DMS 273 (cell line): ENCODE results near the gene CDK5R1.
"Not testable (repeated sequence)": the region's sequence is repeated elsewhere in the genome, so short reads cannot be mapped to it uniquely, and the experiment has no call there.

Source experiments
- DNase-seq: peaks from one replicate; lab custom pipeline; 2025; ENCODE audit not compliant: unreplicated experiment; lab: John Stamatoyannopoulos, UW

Gene CDK5R1

DNA sequence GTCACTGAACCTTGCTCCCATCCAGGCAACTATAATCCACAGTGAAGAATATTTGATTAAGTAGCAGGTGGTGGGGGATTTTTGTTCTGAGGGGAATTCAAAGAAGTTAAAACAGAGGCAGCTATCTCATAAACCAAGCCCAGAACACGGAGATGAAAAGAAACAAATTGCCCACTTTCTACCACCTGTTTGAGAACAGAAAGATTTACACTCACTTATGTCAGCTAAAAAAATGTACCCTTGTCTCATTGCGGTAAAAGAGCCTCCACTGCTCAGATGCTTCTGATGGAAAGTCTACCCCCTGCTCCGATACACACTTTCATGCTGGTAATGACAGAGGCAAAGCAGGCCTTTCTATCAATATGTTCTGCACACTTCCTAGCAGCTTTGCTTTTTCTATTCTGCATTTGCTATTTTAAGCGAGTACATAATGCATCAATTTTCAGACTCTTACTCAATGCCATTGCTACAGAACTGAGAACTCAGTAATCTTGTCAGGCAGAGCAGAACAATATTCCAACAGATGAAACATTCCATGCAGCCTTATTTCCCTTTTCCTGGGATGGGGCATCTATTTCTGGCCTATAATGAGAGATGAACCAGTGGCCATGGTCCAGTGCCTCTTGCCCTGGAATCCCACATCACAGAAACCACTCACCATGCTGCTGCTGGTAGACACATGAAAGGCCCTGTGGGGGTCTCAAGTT is 29.0 kb downstream of the CDK5R1 start:
- no peak for DNase-seq

DNA sequence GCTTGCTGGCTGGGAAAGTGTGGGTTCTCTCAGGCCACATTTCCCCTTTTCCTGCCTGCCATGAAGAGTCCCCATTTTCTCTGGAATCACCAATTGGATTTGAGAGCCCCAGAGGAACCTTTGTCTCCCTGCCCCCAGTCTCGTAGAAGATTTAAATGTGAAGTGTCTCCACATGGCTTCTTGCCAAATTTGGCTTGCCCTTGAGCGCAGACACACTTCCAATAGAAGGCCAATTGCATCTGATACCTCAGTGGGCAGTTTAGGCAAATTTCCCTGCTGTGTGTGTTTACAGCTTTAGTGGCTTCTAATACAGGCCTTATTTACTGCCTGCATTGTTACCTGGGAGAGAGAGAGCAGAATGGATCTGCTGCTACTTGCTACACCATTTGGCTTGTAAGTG is 29.7 kb downstream of the CDK5R1 start:
- DNase-seq: peak; percentile 30

DNA sequence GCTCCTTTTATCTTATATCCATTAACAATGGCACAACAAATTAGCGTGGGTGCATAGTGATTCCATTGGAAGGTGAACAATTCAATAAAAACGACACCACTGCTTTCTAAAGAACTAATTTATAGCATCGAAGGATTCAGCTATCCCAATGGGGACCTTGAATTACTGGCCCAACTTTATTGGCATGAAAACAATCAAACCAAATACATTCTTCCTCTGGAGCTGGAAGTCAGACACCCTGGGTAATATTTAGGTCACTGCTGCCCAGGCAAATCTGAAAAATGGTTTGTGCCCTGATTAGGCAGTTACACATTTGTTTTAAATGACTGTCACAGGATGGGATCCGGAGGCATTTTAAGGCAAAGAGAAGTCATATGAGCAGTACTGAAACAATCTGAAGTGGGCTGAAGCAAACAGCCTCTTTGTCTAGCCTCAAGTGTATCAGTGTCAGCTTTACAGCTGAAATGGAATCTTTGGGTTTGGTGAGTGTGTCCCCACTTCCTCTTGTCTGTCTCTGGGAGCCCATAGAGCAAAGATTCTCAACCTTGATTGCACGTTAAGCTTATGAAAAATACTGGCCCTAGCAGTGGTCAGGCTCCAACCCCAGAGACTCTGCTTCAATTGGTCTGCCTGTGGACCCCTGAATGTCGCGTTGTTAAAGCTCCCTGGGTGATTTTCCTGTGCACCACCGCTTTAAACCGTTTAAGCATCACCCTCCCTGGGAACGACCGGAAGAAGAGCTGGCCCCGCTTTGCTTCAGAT is 30.3 kb downstream of the CDK5R1 start:
- no peak for DNase-seq

DNA sequence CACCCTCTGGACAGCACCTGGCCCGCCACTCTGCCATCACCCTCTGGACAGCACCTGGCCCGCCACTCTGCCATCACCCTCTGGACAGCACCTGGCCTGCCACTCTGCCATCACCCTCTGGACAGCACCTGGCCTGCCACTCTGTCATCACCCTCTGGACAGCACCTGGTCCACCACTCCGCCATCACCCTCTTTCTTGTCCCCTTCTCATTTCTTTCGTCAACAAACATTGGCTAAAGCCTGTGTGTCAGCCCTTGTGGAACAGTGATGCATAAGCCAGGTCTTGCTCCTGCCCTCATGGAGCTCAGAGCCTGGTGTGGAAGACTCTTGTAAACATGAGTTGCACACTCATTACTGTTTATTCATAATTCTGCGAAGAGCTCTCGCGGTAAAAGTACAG is 31.2 kb downstream of the CDK5R1 start:
- no peak for DNase-seq

DNA sequence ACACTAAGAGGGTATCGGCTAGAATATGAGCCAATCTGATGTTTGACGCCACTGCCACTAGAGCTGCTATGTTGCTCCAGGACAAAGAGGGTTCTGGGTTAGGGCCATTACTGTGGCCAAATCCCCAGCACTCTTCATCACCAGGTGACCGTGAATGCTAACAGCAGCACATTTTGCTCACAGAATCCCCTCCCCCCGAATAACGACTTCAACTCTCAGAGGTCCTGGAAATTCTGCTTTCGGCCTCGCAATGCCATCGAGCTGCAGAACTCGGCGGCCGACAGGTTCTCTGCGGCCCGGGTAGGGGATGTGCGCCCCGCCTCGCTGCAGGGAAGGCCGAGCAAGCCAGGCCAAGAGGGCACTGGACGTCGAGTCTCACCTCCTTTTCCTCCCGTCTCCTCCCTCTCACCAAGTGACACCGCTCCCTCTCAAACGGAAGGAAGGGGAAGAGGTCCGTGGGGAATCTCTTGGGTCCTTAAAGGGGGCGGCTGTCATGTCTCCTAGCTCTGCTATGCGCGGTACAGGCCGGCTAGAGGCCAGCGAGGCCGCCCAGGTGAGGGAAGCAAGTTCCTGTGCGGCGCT is 31.9 kb downstream of the CDK5R1 start:
- no peak for DNase-seq

DNA sequence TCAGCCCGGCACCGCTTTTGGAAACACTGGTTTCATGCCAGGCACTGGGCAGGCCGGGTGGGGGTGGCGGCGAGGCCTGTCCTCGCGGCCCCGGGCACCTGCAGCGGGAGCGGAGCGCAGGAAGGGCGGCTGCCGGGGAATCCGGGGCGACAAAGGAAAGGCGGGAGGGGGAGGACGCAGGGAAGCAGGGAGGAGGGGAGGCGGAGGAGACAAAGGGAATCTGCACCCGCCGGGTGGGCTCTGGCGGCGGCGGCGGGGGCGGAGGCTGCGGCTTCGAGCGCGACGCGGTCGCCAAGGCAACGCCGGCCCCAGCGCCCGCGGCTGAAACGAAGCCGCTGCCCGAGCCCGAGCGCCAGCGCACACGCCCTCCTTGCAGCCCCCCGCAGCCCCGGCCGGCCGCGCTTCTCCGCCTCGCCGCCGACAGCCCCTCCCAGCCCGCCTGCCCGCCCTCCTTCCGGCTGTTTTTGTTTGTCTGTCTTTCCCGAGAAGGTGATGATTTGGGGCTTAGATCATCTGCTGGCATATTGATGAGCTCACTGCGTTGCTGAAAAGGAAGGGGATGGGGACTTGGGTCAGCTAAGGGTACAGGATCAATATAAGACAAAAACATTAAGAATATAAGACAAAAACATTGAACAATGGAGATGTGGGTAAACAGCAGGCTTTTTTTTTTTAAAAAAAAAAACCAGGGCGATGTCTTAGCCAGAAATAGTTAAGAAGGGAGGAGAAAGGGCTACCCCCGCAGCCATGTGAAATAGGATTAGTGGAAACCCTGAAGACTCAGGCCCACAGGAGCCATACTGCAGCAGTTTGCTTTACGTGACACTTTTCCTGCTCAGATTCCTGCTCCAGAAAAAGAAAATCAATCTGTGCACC is 32.7 kb downstream of the CDK5R1 start:
- peak; percentile 88 for DNase-seq

DNA sequence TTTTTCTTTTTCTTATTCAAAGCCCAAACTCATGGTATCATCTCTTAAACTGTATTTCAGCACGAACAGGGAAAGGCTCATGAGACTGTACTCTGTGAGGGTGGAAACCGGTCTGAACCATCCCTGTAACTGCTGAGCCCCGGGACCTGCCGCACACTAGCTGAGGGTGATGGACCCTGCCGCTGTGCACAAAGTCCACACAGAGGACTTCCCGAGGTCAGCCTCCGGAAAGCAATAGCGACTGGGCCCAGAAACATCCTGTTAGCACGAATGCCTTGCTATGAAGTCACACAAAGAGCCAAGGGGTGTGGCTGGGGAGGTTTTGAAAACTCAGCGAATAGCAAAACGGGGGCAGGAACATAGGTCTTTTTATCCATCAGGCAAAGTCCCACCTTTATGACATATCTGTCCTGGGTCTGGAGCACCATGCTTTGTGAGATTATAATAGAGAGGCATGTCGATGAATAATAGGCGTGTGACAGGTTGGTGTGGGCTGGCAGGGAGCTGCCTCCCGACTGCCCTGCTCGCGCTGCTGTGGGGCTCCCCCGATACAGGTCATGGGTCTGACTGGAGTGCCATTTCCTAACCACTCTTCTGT is 33.4 kb downstream of the CDK5R1 start:
- peak; percentile 36 for DNase-seq

DNA sequence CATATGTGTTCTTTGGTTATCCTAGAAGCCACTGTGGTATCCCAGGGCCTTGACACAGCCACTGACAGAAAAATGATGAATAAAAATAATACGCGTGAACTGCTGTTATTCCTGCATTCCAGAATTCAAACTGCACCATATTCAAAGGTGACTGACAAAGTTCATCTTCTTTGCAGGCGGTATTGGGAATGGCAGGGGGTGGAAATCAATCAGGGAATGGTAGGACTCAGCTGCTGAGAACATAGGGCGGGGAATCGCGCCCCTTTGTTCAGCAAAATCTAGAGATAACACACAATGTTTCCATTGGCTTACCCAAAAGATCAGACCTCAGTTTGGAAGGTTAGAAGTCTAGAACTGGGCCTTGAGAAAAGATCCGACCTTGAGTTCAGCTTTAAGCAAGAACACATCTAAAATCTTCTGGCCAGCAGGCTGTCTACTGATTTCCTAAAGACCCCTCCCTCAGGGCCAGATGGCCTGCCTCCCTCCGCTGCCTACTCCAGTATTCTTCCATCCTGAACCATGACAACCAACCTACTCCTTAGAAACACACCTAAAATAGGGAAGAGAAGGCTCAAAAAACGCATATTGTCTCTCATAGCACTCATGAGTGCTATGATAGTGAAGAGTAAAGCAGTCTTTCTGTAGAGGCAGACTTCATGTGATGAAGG is 34.1 kb downstream of the CDK5R1 start:
- peak; percentile 66 for DNase-seq

DNA sequence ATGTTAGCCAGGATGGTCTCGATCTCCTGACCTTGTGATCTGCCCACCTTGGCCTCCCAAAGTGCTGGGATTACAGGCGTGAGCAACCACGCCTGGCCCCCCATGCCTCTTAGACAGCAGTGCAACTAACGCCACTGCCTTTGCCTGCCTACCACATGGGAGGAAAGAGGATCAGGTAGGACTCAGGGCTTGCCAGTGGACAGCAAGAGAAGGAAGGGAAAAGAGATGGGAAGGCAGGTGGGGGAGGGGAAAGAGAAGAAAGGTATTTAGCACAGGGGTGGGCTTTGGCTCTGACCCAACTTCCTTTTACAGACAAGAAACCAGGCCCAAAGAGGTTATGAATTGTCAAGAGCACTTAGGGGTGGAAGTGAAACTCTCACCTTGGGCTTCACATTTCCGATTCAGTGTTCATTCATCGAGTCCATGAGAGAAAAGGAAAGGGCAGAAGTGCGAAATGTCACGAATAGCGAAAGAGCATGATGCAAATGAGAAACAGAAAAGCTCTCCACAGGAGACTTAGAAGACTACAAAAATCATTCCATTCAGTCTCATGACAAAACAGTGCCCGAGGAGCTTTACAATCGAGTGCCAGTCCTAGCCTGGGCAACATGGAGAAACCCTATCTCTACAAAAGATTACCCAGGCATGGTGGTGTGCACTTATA is 36.4 kb downstream of the CDK5R1 start:
- DNase-seq: no peak

DNA sequence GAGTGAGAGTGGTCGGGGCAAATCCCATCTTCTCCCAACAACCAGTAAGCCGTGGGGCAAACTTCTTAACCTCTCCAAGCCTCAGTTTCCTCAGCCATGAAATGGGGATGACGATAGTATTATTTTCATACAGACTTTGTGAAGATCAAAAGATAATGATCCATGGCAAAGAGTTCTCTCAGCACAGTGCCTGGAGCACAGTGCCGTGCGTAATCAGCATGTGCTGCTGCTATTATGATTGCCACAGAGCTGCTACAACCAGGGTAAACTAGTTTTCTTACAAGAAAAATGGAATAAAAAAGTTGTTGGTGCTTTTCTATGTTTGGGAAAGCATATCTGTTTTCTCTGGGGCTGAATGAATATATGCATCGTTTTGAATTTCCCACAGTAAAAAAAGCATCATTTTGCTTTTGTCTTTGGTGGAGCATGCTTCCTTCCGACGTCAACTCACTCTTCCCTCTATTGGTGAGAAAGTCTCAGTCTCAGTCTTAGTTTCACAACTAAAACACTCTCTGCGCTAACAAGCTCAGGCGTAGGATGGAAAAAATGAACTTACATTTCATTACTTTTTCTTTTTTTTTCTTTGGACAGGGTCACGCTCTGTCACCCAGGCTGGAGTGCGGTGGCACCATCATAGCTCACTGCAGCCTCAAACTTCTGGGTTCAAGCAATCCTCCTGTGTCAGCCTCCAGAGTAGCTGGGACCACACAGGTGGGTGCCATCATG is 37.2 kb downstream of the CDK5R1 start:
- no peak for DNase-seq

DNA sequence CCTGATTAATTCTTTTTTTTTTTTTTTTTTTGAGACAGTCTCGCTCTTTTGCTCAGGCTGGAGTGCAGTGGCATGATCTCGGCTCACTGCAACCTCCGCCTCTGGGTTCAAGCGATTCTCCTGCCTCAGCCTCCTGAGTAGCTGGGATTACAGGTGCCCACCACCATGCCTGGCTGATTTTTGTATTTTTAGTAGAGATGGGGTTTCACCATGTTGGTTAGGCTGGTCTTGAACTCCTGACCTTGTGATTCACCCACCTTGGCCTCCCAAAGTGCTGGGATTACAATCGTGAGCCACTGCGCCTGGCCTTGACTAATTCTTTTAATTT is 37.7 kb downstream of the CDK5R1 start:
- not testable (repeated sequence) for DNase-seq

DNA sequence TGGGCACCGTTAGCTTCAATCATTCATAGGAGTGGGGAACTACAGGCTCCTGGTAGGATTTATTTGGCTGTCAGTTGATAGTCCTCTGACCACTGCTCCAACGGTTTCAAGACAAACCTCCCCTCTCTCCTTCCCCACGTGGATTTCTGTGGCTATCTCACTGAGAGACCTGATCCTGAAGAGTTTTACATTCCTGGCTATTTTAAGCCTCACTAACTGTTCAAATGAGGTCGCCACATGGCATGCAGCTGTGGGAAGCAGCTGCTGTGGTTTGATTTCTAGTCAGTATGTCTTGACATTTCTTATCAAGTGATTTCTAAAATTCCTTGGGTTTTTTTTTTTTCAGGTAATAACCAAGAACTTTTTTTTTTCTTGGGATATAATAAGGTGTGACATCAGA is 38.3 kb downstream of the CDK5R1 start:
- DNase-seq: peak; percentile 78

DNA sequence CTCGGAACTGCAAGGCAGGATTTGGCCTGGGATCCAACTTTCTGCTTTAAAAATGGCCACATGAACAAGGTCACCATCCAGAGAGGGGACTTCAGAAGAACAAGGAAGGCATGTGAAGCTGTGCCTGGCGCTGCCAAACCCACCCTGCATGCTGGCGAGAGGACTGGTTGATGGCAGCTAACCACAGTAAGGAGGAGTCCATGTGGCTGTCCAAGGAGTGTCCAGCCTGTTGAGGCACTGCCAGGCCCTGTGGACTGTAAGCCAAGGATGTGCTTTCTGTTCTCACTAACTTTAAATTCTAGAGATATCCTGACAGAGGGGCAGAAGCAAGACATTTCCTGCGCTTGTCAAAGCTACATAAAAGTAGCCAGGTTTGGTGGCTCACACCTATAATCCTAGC is 40.4 kb downstream of the CDK5R1 start:
- DNase-seq: no peak

DNA sequence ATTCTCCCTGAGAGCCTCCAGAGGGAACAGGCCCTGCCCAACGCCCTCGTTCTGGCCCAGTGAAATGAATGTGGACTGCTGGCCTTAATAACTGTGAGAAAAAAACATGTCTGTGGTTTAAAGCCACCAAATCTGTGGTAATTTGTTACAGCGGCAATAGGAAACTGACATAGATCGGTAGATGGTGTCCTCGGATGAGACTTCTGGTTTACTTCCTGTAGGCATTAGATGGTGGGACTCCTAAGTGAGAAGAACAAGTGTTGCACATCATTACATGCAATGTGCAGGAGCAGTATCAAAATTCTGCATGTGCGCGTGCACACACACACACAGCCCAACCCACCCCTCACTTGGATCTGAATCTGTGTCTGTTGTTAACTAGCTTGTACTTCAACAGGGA is 42.0 kb downstream of the CDK5R1 start:
- no peak for DNase-seq

DNA sequence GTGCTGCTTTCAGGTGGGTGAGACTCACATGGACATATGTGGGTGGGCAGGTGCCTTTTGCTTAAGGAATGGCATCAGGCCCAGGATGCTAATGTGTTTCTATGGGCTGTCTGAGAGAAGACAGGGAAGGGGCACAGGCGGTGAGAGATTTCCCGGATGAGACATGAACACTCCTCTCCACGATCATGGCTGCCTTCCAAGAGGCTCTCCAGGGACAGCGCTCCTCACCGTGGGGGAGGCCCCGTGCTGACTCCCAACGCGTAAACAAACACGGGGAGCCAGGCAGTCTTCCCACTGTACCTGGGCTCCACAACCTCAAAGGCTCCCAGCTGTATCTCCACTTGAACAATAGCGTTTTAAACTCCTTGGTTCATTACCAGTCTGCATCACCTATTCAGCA is 42.8 kb downstream of the CDK5R1 start:
- peak; percentile 46 for DNase-seq

DNA sequence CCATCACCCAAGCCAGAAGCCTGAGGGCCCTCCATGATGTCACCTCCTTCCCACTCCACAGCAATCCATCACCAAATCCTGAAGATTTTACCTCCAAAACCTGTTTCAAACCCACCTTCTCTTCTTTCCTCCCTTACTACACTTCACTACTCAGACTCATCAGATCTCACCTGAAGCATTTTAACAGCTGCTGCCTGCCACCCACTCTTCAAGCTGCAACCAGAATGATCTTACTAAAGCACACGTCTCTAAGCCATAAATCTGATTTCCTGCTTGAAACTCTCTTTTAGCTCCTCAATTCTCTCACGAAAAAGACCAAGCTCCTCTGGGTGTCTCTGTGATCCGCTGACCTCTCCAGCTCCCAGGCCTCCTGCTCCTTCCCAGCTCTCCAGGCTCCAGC is 46.5 kb downstream of the CDK5R1 start:
- DNase-seq: no peak

DNA sequence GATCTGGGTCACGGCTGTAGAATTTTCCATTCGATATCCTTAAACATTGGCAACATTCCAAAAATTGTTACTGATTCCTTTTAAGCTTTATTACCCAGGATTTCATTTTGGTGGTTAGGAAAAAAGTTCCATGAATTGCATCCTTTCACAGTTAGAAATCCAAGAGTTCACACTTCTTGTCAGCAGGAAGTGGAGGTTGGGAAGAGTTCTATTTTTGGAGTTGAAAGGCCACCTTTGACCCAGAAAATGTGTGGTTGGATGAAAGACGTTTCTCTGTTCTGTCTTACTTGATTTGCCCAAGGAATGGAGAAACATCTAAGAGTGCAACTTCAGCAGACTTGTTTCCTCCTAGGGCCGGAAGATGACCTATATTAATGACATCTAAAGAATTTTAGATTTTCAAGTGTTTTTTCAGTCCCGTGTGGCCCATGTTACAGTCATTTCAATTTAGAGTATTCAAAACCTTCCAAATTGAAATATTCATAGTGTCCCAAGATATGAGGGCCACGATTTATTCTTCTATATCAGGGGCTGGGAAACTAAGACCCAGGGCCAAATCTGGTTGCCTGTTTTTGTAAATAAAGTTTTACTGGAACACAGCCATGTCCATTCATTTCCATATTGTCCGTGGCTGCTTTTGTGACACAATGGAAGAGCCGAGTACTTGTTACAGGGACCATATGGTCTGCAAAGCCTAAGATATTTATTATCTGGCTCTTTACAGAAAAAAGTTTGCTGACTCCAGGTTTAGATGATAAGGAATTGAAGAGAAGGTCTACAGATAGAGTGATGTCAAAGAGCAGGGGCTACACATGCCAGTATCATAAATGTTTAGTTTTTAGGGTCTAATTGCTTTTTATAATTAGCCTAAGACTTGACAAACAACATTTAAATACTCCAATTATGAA is 50.2 kb downstream of the CDK5R1 start:
- peak; percentile 25 for DNase-seq
